SK-N-SH (cell line): Measurements from ENCODE around the gene RAB39A. TPM values are rescaled to one million over a fixed set of nuclear protein-coding genes. Genes with fewer than 3 reads are reported as not detected.
"Not testable (repeated sequence)": the region's sequence is repeated elsewhere in the genome, so short reads cannot be mapped to it uniquely, and the experiment has no call there.

Source experiments
- CTCF ChIA-PET: fragments of 300-600, 350-600 bp; formaldehyde crosslinking; extraction: SDS; loops from one replicate; lab custom pipeline; 2021; lab: Yijun Ruan, JAX
- POLR2A ChIA-PET: fragments of 350-600 bp; sonication (Branson Sonifier 250); formaldehyde crosslinking; extraction: SDS; loops from one replicate; lab custom pipeline; 2020; ENCODE audit warnings: antibody characterized with exemption, inconsistent platforms; lab: Yijun Ruan, JAX
- DNase-seq: peaks from one replicate; pipeline ENCODE4 v3.0.0; 2012
- H2AFZ ChIP-seq: fragments of 200-600 bp; sonication (generic); 2 replicates; pipeline ENCODE4 v1.8.1; 2016; ENCODE audit warnings: antibody characterized with exemption, mild to moderate bottlenecking, low read depth
- H3F3A ChIP-seq: fragments of 200-600 bp; sonication (generic); replicated peaks from 2 replicates; pipeline ENCODE3; 2016; ENCODE audit warnings: antibody characterized with exemption, mild to moderate bottlenecking; ENCODE audit not compliant: insufficient read depth
- H3K27ac ChIP-seq, 2 experiments: fragments of 200-500 bp in 1 of 2; fragments of 200-600 bp in 1 of 2; sonication (Bioruptor generic) in 1 of 2; sonication (generic), shearing (Covaris generic) in 1 of 2; 2 replicates each; pipeline versions ENCODE4 v1.5.1 to v1.6.1; 2014 to 2016; ENCODE audit warnings: low read depth in 2 of 2, inconsistent platforms in 1 of 2, low read length in 1 of 2, mild to moderate bottlenecking in 1 of 2, mixed read lengths in 1 of 2
- H3K27me3 ChIP-seq: fragments of 200-600 bp; sonication (generic), shearing (Covaris generic); 2 replicates; pipeline ENCODE4 v1.6.1; 2016; ENCODE audit warnings: mixed run types; ENCODE audit not compliant: insufficient read depth
- H3K36me3 ChIP-seq, 2 experiments: fragments of 200-500 bp in 1 of 2; fragments of 200-600 bp in 1 of 2; sonication (Bioruptor generic) in 1 of 2; sonication (generic) in 1 of 2; replicated peaks in 1 of 2; 2 replicates each; pipeline versions ENCODE3 to v1.5.1; 2014 to 2016; ENCODE audit warnings: low read length in 1 of 2, mild to moderate bottlenecking in 1 of 2; ENCODE audit not compliant: insufficient read depth in 2 of 2, control insufficient read depth in 1 of 2
- H3K4me1 ChIP-seq, 2 experiments: fragments of 200-500 bp in 1 of 2; fragments of 200-600 bp in 1 of 2; sonication (Bioruptor generic) in 1 of 2; sonication (generic), shearing (Covaris generic) in 1 of 2; 2 replicates each; pipeline versions ENCODE4 v1.5.1 to v1.6.1; 2014 to 2016; ENCODE audit warnings: low read depth in 1 of 2, low read length in 1 of 2, mixed run types in 1 of 2; ENCODE audit not compliant: insufficient read depth in 2 of 2, control insufficient read depth in 1 of 2
- H3K4me2 ChIP-seq: fragments of 200-600 bp; sonication (generic), shearing (Covaris generic); 2 replicates; pipeline ENCODE4 v1.6.1; 2017; ENCODE audit warnings: mixed run types
- H3K4me3 ChIP-seq, 2 experiments: fragments of 200-500 bp in 1 of 2; fragments of 200-600 bp in 1 of 2; sonication (Bioruptor generic) in 1 of 2; sonication (generic), shearing (Covaris generic) in 1 of 2; 2 replicates each; pipeline versions ENCODE4 v1.5.1 to v1.8.1; 2014 to 2016; ENCODE audit warnings: low read depth in 2 of 2, inconsistent platforms in 1 of 2, low read length in 1 of 2, mild to moderate bottlenecking in 1 of 2, mixed read lengths in 1 of 2, moderate library complexity in 1 of 2
- H3K79me2 ChIP-seq: fragments of 200-600 bp; sonication (generic); 2 replicates; pipeline ENCODE4 v1.8.1; 2017; ENCODE audit warnings: mild to moderate bottlenecking; ENCODE audit not compliant: insufficient read depth
- H3K9ac ChIP-seq: fragments of 200-600 bp; sonication (generic); 2 replicates; pipeline ENCODE4 v1.6.1; 2017; ENCODE audit warnings: mixed run types
- H3K9me2 ChIP-seq: fragments of 200-600 bp; sonication (generic); 2 replicates; pipeline ENCODE4 v1.6.1; 2017; ENCODE audit warnings: mixed run types
- H3K9me3 ChIP-seq: fragments of 200-600 bp; sonication (generic); 2 replicates; pipeline ENCODE4 v1.6.1; 2017; ENCODE audit warnings: mixed run types, mild to moderate bottlenecking, moderate library complexity
- H4K20me1 ChIP-seq: fragments of 200-600 bp; sonication (generic); 2 replicates; pipeline ENCODE4 v1.6.1; 2017; ENCODE audit warnings: mild to moderate bottlenecking, mixed run types; ENCODE audit not compliant: insufficient read depth
- ELF1 ChIP-seq: IDR thresholded peaks from 2 replicates; pipeline ENCODE4 v1.4.0; 2012
- EZH2phosphoT487 ChIP-seq: fragments of 200-600 bp; sonication (generic); IDR thresholded peaks from 2 replicates; pipeline ENCODE4 v1.6.1; 2017; ENCODE audit warnings: low read depth, mixed run types, mild to moderate bottlenecking, antibody characterized with exemption, moderate library complexity, borderline replicate concordance
- FOXM1 ChIP-seq: IDR thresholded peaks from 2 replicates; pipeline ENCODE4 v1.4.0; 2012; ENCODE audit warnings: low read depth, mild to moderate bottlenecking
- GATA2 ChIP-seq: sonication (generic); formaldehyde crosslinking; IDR thresholded peaks from 2 replicates; pipeline ENCODE4 v1.5.0; 2020; ENCODE audit warnings: mild to moderate bottlenecking, missing genetic modification reagents
- NFIC ChIP-seq: IDR thresholded peaks from 2 replicates; pipeline ENCODE4 v1.4.0; 2012; ENCODE audit warnings: borderline replicate concordance
- POLR2AphosphoS5 ChIP-seq: IDR thresholded peaks from 2 replicates; pipeline ENCODE4 v1.6.1; 2012; ENCODE audit warnings: low read depth, low read length
- RCOR1 ChIP-seq: fragments of 150-350 bp; IDR thresholded peaks from 2 replicates; pipeline ENCODE4 v1.6.1; 2017; ENCODE audit warnings: antibody characterized with exemption, low read length
- TAF1 ChIP-seq: IDR thresholded peaks from 2 replicates; pipeline ENCODE4 v1.6.1; 2012; ENCODE audit warnings: low read depth, mild to moderate bottlenecking, low read length, moderate library complexity, borderline replicate concordance
- TCF12 ChIP-seq: IDR thresholded peaks from 2 replicates; pipeline ENCODE4 v1.4.0; 2012
- YY1 ChIP-seq: IDR thresholded peaks from 2 replicates; pipeline ENCODE4 v1.4.0; 2012; ENCODE audit warnings: low read depth, mild to moderate bottlenecking
- WGBS: methylation state at CpG from one replicate; pipeline ENCODE4 v1.1.6; 2017; ENCODE audit warnings: low lambda C conversion rate; 5-methylcytosine and 5-hydroxymethylcytosine counted together
- polyA plus RNA-seq, 3 experiments: library from polyadenylated mRNA; depleted of rRNA; stranded (reverse); fragments of >200 nt; gene quantifications; 2 replicates each; pipeline ENCODE4 v1.2.3, GENCODE V29; 2012
- TF ChIP-seq, protein P1 (sequence below): fragments of 200-600 bp; sonication (generic); IDR thresholded peaks from 2 replicates; pipeline ENCODE4 v1.6.1; 2017; ENCODE audit warnings: antibody characterized with exemption, mild to moderate bottlenecking, moderate library complexity
- TF ChIP-seq, protein P2 (sequence below): IDR thresholded peaks from 2 replicates; pipeline ENCODE4 v1.6.1; 2012; ENCODE audit warnings: mild to moderate bottlenecking, low read depth, low read length, moderate library complexity

RAB39A gene
- polyA plus RNA-seq, 1 of the 3 experiments (the other 2 are of a cell fraction), result 0.18 TPM

DNA sequence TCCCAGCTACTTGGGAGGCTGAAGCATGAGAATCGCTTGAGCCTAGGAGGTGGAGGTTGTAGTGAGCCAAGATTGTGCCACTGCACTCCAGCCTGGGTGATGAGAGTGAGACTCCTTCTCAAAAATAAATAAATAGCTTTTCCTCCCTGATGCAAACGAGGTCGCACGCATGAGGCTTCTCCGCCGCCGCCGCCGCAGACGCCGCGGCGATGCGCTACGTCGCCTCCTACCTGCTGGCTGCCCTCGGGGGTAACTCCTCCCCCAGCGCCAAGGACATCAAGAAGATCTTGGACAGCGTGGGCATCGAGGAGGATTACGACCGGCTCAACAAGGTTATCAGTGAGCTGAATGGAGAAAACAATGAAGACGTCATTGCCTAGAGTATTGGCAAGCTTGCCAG lies 20.0 kb upstream of the RAB39A start:
- POLR2A ChIA-PET, result no interaction called here
- TF ChIP-seq POLR2AphosphoS5 (no peak), YY1 (no peak), TAF1 (no peak), GATA2 (CRISPR knock-in tag) (no peak), ELF1 (no peak), FOXM1 (no peak), TCF12 (no peak), RCOR1 (no peak), NFIC (no peak), EZH2phosphoT487 (no peak)
- TF ChIP-seq, protein P1, sequence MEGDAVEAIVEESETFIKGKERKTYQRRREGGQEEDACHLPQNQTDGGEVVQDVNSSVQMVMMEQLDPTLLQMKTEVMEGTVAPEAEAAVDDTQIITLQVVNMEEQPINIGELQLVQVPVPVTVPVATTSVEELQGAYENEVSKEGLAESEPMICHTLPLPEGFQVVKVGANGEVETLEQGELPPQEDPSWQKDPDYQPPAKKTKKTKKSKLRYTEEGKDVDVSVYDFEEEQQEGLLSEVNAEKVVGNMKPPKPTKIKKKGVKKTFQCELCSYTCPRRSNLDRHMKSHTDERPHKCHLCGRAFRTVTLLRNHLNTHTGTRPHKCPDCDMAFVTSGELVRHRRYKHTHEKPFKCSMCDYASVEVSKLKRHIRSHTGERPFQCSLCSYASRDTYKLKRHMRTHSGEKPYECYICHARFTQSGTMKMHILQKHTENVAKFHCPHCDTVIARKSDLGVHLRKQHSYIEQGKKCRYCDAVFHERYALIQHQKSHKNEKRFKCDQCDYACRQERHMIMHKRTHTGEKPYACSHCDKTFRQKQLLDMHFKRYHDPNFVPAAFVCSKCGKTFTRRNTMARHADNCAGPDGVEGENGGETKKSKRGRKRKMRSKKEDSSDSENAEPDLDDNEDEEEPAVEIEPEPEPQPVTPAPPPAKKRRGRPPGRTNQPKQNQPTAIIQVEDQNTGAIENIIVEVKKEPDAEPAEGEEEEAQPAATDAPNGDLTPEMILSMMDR, result no peak
- TF ChIP-seq, protein P2, sequence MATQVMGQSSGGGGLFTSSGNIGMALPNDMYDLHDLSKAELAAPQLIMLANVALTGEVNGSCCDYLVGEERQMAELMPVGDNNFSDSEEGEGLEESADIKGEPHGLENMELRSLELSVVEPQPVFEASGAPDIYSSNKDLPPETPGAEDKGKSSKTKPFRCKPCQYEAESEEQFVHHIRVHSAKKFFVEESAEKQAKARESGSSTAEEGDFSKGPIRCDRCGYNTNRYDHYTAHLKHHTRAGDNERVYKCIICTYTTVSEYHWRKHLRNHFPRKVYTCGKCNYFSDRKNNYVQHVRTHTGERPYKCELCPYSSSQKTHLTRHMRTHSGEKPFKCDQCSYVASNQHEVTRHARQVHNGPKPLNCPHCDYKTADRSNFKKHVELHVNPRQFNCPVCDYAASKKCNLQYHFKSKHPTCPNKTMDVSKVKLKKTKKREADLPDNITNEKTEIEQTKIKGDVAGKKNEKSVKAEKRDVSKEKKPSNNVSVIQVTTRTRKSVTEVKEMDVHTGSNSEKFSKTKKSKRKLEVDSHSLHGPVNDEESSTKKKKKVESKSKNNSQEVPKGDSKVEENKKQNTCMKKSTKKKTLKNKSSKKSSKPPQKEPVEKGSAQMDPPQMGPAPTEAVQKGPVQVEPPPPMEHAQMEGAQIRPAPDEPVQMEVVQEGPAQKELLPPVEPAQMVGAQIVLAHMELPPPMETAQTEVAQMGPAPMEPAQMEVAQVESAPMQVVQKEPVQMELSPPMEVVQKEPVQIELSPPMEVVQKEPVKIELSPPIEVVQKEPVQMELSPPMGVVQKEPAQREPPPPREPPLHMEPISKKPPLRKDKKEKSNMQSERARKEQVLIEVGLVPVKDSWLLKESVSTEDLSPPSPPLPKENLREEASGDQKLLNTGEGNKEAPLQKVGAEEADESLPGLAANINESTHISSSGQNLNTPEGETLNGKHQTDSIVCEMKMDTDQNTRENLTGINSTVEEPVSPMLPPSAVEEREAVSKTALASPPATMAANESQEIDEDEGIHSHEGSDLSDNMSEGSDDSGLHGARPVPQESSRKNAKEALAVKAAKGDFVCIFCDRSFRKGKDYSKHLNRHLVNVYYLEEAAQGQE, result no peak
- TF ChIP-seq, all 33 proteins: peak for 0
- Histone ChIP-seq H2AFZ (no peak overlapping the region), H4K20me1 (no peaks in the 10 kb centered on the region), H3K9me2 (no peaks in the 10 kb centered on the region), H3K4me1 (no peaks in the 10 kb centered on the region), H3F3A (no peaks in the 10 kb centered on the region), H3K27me3 (no peaks in the 10 kb centered on the region), H3K4me2 (no peak overlapping the region), H3K79me2 (no peaks in the 10 kb centered on the region), H3K36me3 (no peaks in the 10 kb centered on the region), H3K9me3 (no peaks in the 10 kb centered on the region), H3K9ac (no peak overlapping the region), H3K4me3 (no peak overlapping the region), H3K27ac (no peak overlapping the region)
- no peak for DNase-seq
- CTCF ChIA-PET, result no interaction called here
- 85% methylated on average over 23 of the region's 23 CpGs for WGBS

DNA sequence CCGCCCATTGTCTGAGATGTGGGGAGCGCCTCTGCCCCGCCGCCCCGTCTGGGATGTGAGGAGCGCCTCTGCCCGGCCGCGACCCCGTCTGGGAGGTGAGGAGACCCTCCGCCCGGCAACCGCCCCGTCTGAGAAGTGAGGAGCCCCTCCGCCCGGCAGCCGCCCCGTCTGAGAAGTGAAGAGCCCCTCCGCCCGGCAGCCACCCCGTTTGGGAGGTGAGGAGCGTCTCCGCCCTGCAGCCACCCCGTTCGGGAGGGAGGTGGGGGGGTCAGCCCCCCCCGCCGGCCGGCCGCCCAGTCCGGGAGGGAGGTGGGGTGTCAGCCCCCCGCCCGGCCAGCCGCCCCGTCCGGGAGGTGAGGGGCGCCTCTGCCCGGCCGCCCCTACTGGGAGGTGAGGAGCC lies 15.8 kb upstream of the RAB39A start:
- H3K9ac ChIP-seq, H3K27ac ChIP-seq, DNase-seq, POLR2A ChIA-PET, H3K9me3 ChIP-seq, H3K79me2 ChIP-seq, H2AFZ ChIP-seq, H3K36me3 ChIP-seq, H3K4me1 ChIP-seq, H3F3A ChIP-seq, CTCF ChIA-PET, H4K20me1 ChIP-seq, H3K27me3 ChIP-seq, H3K4me3 ChIP-seq, H3K4me2 ChIP-seq, H3K9me2 ChIP-seq: not testable (repeated sequence)
- no CpG with 5 or more reads among the region's 38 CpGs for WGBS
